CD4-positive, alpha-beta T cell (primary cell): ENCODE results near the gene GPR62. TPM values are rescaled to one million over a fixed set of nuclear protein-coding genes. Genes with fewer than 3 reads are reported as not detected.

Source experiments
- ATAC-seq: fragments of 200-7000 bp; cut with Tn5 transposase; one replicate; pipeline ENCODE4 v1.10.0; 2022; ENCODE audit warnings: mild to moderate bottlenecking; ENCODE audit not compliant: poor library complexity
- CTCF ChIA-PET: fragments of 350-600 bp; sonication (Branson Sonifier 250); formaldehyde crosslinking; loops from one replicate; lab custom pipeline; 2021; ENCODE audit warnings: antibody characterized with exemption, inconsistent platforms; lab: Charles Lee
- POLR2A ChIA-PET: fragments of 350-600 bp; sonication (Branson Sonifier 250); formaldehyde crosslinking; loops from one replicate; lab custom pipeline; 2021; ENCODE audit warnings: antibody characterized with exemption, inconsistent platforms; lab: Charles Lee
- DNase-seq, 14 experiments: peaks; one replicate each; pipeline ENCODE4 v3.0.0-alpha.2; 2013 to 2020; ENCODE audit warnings: mixed read lengths in 2 of 14
- H3K27ac ChIP-seq, 2 donors: one replicate each; pipeline versions ENCODE4 v1.5.1 to v1.7.0; 2013; ENCODE audit warnings: low read length in 2 of 2, low read depth in 1 of 2, mild to moderate bottlenecking in 1 of 2
- H3K27me3 ChIP-seq, 2 experiments: 1 replicate in 1 of 2; 2 replicates in 1 of 2; pipeline versions ENCODE4 v1.6.1 to v1.7.0; 2013; ENCODE audit warnings: low read length in 2 of 2, control low read depth in 1 of 2, mild to moderate bottlenecking in 1 of 2, moderate library complexity in 1 of 2; ENCODE audit not compliant: insufficient read depth in 2 of 2, control insufficient read depth in 1 of 2
- H3K36me3 ChIP-seq: one replicate; pipeline ENCODE4 v1.6.1; 2013; ENCODE audit warnings: low read length, control low read depth; ENCODE audit not compliant: insufficient read depth
- H3K4me1 ChIP-seq: one replicate; pipeline ENCODE4 v1.6.1; 2013; ENCODE audit warnings: low read length, control low read depth; ENCODE audit not compliant: insufficient read depth
- H3K4me3 ChIP-seq: one replicate; pipeline ENCODE4 v1.5.1; 2013; ENCODE audit warnings: mild to moderate bottlenecking, low read length, moderate library complexity
- H3K9me3 ChIP-seq, 2 experiments: 1 replicate in 1 of 2; 2 replicates in 1 of 2; pipeline versions ENCODE4 v1.6.1 to v1.7.0; 2013; ENCODE audit warnings: low read length in 2 of 2, mild to moderate bottlenecking in 2 of 2, control low read depth in 1 of 2, moderate library complexity in 1 of 2; ENCODE audit not compliant: control insufficient read depth in 1 of 2, insufficient read depth in 1 of 2
- H3K27ac Mint-ChIP-seq: one replicate; pipeline ENCODE4 v1.8.0; 2020; ENCODE audit warnings: mixed read lengths
- H3K27me3 Mint-ChIP-seq: one replicate; pipeline ENCODE4 v1.8.0; 2021; ENCODE audit warnings: mixed read lengths
- H3K36me3 Mint-ChIP-seq: one replicate; pipeline ENCODE4 v1.8.0; 2021; ENCODE audit warnings: low read depth, mixed read lengths
- H3K4me1 Mint-ChIP-seq: one replicate; pipeline ENCODE4 v1.8.0; 2021; ENCODE audit warnings: low read depth, mixed read lengths
- H3K4me3 Mint-ChIP-seq: one replicate; pipeline ENCODE4 v1.8.0; 2020; ENCODE audit warnings: mild to moderate bottlenecking, mixed read lengths
- H3K9me3 Mint-ChIP-seq: one replicate; pipeline ENCODE4 v1.8.0; 2020; ENCODE audit warnings: mixed read lengths
- CTCF ChIP-seq: fragments of 200-600 bp; IDR thresholded peaks from one replicate; pipeline ENCODE4 v1.8.0; 2022; ENCODE audit warnings: antibody characterized with exemption, mild to moderate bottlenecking
- intact Hi-C, 2 experiments: fragments of 100-400 bp; cut with DNase I in 1 of 2; cut with micrococcal nuclease in 1 of 2; formaldehyde crosslinking; loops; one replicate each; pipeline versions ENCODE4 v1.15.1 to v1.9.0; 2023 to 2025; cut with DNase I, micrococcal nuclease
- total RNA-seq, 174 experiments: library from RNA in 2 of 174; stranded (reverse) in 2 of 174; gene quantifications; one replicate each; pipeline ENCODE4 v1.2.3 and lab custom pipeline; 2021 to 2026

GPR62 gene
- total RNA-seq, 2 experiments from 2014 or later: not detected

- H3K27me3 Mint-ChIP-seq: no peaks in the 10 kb centered on the region
- no peak for DNase-seq
- H3K4me1 ChIP-seq: peaks cover 69% of the 10 kb centered on the region
- H3K27ac Mint-ChIP-seq: no peak overlapping the region
- H3K36me3 Mint-ChIP-seq: peaks cover 4% of the 10 kb centered on the region
- no peak for TF ChIP-seq CTCF
- no peak overlapping the region for H3K4me3 ChIP-seq
- no peaks in the 10 kb centered on the region for H3K9me3 Mint-ChIP-seq
- no peaks in the 10 kb centered on the region for H3K27me3 ChIP-seq
- no peaks in the 10 kb centered on the region for H3K36me3 ChIP-seq
- no peak for ATAC-seq
- ChIA-PET CTCF (no interaction called here), POLR2A (no interaction called here)
- intact Hi-C loops: no loop called here
- H3K4me3 Mint-ChIP-seq: no peak overlapping the region
- H3K4me1 Mint-ChIP-seq: peaks cover 37% of the 10 kb centered on the region
- H3K9me3 ChIP-seq: no peaks in the 10 kb centered on the region
- H3K27ac ChIP-seq: no peak overlapping the region
These were observed 25.1 kb downstream of the GPR62 start for GRCh38 chr3:51980253-51980652.

- ATAC-seq: peak; percentile 30
- POLR2A ChIA-PET: interaction anchor here (0.7 to 3.9 kb wide), 13 partner anchors 8 to 1690 kb away, joined by 3 to 33 read pairs (median 5); partner anchors contain the start of genes ABHD14A, ABHD14B, DCAF1 and DUSP7
- intact Hi-C loops: no loop called here
- H3K9me3 Mint-ChIP-seq: no peaks in the 10 kb centered on the region
- H3K4me1 Mint-ChIP-seq: peaks cover 22% of the 10 kb centered on the region
- H3K27me3 Mint-ChIP-seq: no peaks in the 10 kb centered on the region
- peak overlapping the region; percentile 93 for H3K4me3 Mint-ChIP-seq
- TF ChIP-seq CTCF: peak; percentile 59
- no peaks in the 10 kb centered on the region for H3K36me3 Mint-ChIP-seq
- peak overlapping the region; percentile 75 for H3K4me3 ChIP-seq
- H3K27ac ChIP-seq: peak overlapping the region; percentile 47 to 69
- H3K27ac Mint-ChIP-seq: peak overlapping the region; percentile 81
- peaks cover 47% of the 10 kb centered on the region for H3K4me1 ChIP-seq
- H3K27me3 ChIP-seq: no peaks in the 10 kb centered on the region
- DNase-seq: peak in 3 of 14 experiments; percentile 29 to 66 (median 59)
- no peaks in the 10 kb centered on the region for H3K36me3 ChIP-seq
- H3K9me3 ChIP-seq: no peaks in the 10 kb centered on the region
- CTCF ChIA-PET: interaction anchor here (0.7 to 3.8 kb wide), 9 partner anchors 9 to 177 kb away, joined by 3 to 46 read pairs (median 6); partner anchors contain the start of genes ABHD14A, ABHD14B, DUSP7 and PARP3
These were observed 27.2 kb downstream of the GPR62 start for GRCh38 chr3:51982352-51982837.

- TF ChIP-seq CTCF: peak; percentile 3
- H3K27me3 Mint-ChIP-seq: no peaks in the 10 kb centered on the region
- Histone ChIP-seq H3K36me3 (no peaks in the 10 kb centered on the region), H3K27ac (peak within 1 kb of the TSS; percentile 69 to 85), H3K27me3 (no peaks in the 10 kb centered on the region), H3K9me3 (no peaks in the 10 kb centered on the region), H3K4me1 (peaks cover 41% of the 10 kb centered on the region), H3K4me3 (peak within 1 kb of the TSS; percentile 75)
- CTCF ChIA-PET: interaction anchor here (0.7 to 3.8 kb wide), 10 partner anchors 10 to 261 kb away, joined by 3 to 46 read pairs (median 6); partner anchors contain the start of genes ABHD14A, ABHD14B, DUSP7 and PARP3
- intact Hi-C loops: no loop called here
- H3K36me3 Mint-ChIP-seq: no peaks in the 10 kb centered on the region
- DNase-seq (peak in 13 of 14 experiments; percentile 36 to 85 (median 56)), ATAC-seq (peak; percentile 85)
- POLR2A ChIA-PET: interaction anchor here (0.7 to 3.9 kb wide), 14 partner anchors 9 to 1690 kb away, joined by 3 to 33 read pairs (median 4); partner anchors contain the start of genes ABHD14A, ABHD14B, DCAF1 and DUSP7
- peak within 1 kb of the TSS; percentile 81 for H3K27ac Mint-ChIP-seq
- H3K4me1 Mint-ChIP-seq: peaks cover 20% of the 10 kb centered on the region
- peak within 1 kb of the TSS; percentile 93 for H3K4me3 Mint-ChIP-seq
- no peaks in the 10 kb centered on the region for H3K9me3 Mint-ChIP-seq
These were observed 27.8 kb downstream of the GPR62 start, which contains the start of gene ACY1 for GRCh38 chr3:51982838-51983577. ACY1 (plus strand) TSS chr3:51983535; CDS start chr3:51984065, 530 bp downstream.
